Mononuclear cell (primary cell): ENCODE results near the gene MYO1F. TPM values are rescaled to one million over a fixed set of nuclear protein-coding genes. Genes with fewer than 3 reads are reported as not detected.
"Not testable (repeated sequence)": the region's sequence is repeated elsewhere in the genome, so short reads cannot be mapped to it uniquely, and the experiment has no call there.

Experiments
- H3K27me3 ChIP-seq: 2 replicates; pipeline ENCODE4 v1.6.0; 2011; ENCODE audit warnings: low read length, control low read depth; ENCODE audit not compliant: insufficient read depth
- H3K4me1 ChIP-seq: 2 replicates; pipeline ENCODE4 v1.5.1; 2011; ENCODE audit warnings: mild to moderate bottlenecking, low read length, control low read depth; ENCODE audit not compliant: insufficient read depth
- H3K4me3 ChIP-seq: 2 replicates; pipeline ENCODE4 v1.5.1; 2011; ENCODE audit warnings: mild to moderate bottlenecking, low read length, moderate library complexity
- H3K9me3 ChIP-seq: 2 replicates; pipeline ENCODE4 v1.5.1; 2011; ENCODE audit warnings: low read depth, mild to moderate bottlenecking, control low read depth, low read length
- total RNA-seq: library from RNA; depleted of rRNA; stranded (reverse); fragments of >200 nt; gene quantifications from one replicate; pipeline ENCODE4 v1.2.3, GENCODE V29; 2012

The MYO1F gene
- total RNA-seq, 1 donor = 145 TPM

- Histone ChIP-seq H3K4me1 (peaks cover 76% of the 10 kb centered on the region), H3K27me3 (no peaks in the 10 kb centered on the region), H3K9me3 (no peaks in the 10 kb centered on the region), H3K4me3 (no peak overlapping the region)
Observed at GRCh38 chr19:8561075-8561764, 16.0 kb downstream of the MYO1F start.

DNA sequence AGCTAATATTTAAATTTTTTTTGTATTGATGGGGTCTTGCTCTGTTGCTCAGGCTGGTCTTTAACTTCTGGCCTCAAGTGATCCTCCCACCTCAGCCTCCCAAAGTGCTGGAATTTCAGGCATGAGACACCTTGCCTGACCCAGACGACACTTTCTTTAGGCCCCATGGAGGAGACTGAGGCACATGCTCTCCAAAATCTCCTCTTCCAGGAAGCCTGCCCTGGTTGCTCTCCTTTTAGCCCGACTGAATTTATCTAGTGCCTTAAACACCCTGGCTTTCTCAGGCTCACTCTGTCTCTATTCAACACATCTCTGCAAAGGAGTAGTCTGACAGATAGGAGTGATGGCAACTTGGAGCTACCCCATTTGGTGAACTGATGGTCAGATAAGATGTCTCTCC, 18.9 kb downstream of the MYO1F start:
- H3K4me1 ChIP-seq = peaks cover 48% of the 10 kb centered on the region
- H3K27me3 ChIP-seq = no peaks in the 10 kb centered on the region
- no peak overlapping the region for H3K4me3 ChIP-seq
- H3K9me3 ChIP-seq = no peaks in the 10 kb centered on the region

- no peak overlapping the region for H3K4me3 ChIP-seq
- peaks cover 45% of the 10 kb centered on the region for H3K4me1 ChIP-seq
- no peaks in the 10 kb centered on the region for H3K27me3 ChIP-seq
- H3K9me3 ChIP-seq = no peaks in the 10 kb centered on the region
Observed at GRCh38 chr19:8557642-8558238, 19.5 kb downstream of the MYO1F start.

GRCh38 chr19:8553729-8554128, 23.5 kb downstream of the MYO1F start:
- peaks cover 18% of the 10 kb centered on the region for H3K4me1 ChIP-seq
- not testable (repeated sequence) for H3K4me3 ChIP-seq, H3K9me3 ChIP-seq, H3K27me3 ChIP-seq

GRCh38 chr19:8552810-8553209, 24.4 kb downstream of the MYO1F start:
- Histone ChIP-seq H3K9me3 (no peaks in the 10 kb centered on the region), H3K27me3 (no peaks in the 10 kb centered on the region), H3K4me1 (peaks cover 9% of the 10 kb centered on the region), H3K4me3 (no peak overlapping the region)

- H3K27me3 ChIP-seq = no peaks in the 10 kb centered on the region
- no peak overlapping the region for H3K4me3 ChIP-seq
- H3K9me3 ChIP-seq = no peaks in the 10 kb centered on the region
- no peaks in the 10 kb centered on the region for H3K4me1 ChIP-seq
Observed at GRCh38 chr19:8550070-8550469, 27.2 kb downstream of the MYO1F start.

GRCh38 chr19:8545743-8546142, 31.5 kb downstream of the MYO1F start:
- H3K27me3 ChIP-seq = no peaks in the 10 kb centered on the region
- no peaks in the 10 kb centered on the region for H3K9me3 ChIP-seq
- H3K4me1 ChIP-seq = peaks cover 11% of the 10 kb centered on the region
- no peak overlapping the region for H3K4me3 ChIP-seq

- Histone ChIP-seq H3K4me3 (no peak overlapping the region), H3K4me1 (peaks cover 14% of the 10 kb centered on the region), H3K9me3 (no peaks in the 10 kb centered on the region), H3K27me3 (no peaks in the 10 kb centered on the region)
Observed at GRCh38 chr19:8544168-8544567, 33.1 kb downstream of the MYO1F start.

DNA sequence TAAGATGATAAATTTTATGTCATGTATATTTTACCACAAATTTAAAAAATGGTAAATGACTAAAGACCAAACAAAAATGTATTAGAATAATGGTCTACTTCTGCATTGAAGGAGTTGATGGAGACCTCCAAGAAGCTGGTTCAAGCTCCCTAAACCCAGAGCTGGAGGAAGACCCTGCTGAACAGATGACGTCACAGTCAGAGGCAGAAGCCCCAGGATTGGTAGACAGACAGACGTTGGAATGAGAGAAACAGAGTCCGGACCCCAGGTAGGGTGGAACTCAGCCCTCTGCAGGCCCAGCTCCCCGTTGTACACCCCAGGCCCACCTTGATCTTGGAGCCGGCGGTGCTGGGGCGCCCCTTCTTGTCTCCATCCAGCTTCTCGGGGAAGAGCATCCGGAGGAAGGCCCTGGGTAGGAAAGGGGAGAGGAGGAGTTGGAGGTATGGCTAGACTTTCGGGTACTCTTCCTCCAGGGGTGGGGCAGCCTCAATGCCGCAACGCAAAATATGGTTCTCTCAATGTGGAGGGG, 37.6 kb downstream of the MYO1F start:
- Histone ChIP-seq H3K4me3 (no peak overlapping the region), H3K9me3 (no peaks in the 10 kb centered on the region), H3K4me1 (peaks cover 14% of the 10 kb centered on the region), H3K27me3 (no peaks in the 10 kb centered on the region)

DNA sequence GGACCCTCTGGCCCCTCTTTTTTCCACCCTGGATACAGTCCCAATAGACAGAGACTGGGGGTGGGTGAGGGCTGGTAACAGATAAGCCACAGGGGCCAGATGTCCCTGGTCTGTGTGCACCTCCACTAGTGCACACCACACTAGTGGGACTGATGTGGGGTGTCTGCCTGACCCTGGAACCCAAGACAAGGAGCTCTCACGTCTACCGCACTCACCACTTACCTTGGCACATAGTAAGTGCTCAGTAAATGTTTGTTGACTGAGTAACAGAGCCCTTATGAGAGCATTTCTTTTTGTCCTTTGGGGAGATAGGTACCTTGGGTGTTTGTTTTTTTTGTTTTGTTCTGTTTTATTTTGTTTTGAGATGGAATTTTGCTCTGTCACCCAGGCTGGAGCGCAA, 40.1 kb downstream of the MYO1F start:
- Histone ChIP-seq H3K4me3 (no peak overlapping the region), H3K9me3 (no peaks in the 10 kb centered on the region), H3K27me3 (no peaks in the 10 kb centered on the region), H3K4me1 (peaks cover 14% of the 10 kb centered on the region)

DNA sequence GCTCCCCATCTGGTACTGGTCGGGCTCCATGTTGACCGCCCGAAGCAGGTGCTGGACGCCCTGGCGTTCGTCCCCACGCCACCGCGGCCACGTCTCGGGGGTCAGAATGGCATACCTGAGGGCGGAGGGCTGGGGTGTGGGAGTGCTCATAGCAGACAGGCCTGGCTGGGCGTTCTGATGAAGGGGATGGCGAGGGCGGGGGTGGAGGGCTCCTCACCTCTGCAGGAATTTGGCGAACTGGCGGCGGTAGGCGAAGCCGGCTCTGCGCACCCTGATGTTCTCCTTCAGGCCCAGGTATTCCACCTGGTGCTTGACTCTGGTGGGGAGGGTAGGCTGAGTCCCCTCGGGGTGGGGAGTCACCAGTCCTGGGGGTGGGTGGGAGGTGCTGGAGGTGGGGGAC, 41.0 kb downstream of the MYO1F start:
- H3K9me3 ChIP-seq = no peaks in the 10 kb centered on the region
- H3K4me3 ChIP-seq = no peak overlapping the region
- no peaks in the 10 kb centered on the region for H3K27me3 ChIP-seq
- peaks cover 8% of the 10 kb centered on the region for H3K4me1 ChIP-seq

GRCh38 chr19:8532225-8532624, 45.0 kb downstream of the MYO1F start:
- Histone ChIP-seq H3K27me3 (no peaks in the 10 kb centered on the region), H3K4me3 (no peak overlapping the region), H3K4me1 (no peaks in the 10 kb centered on the region), H3K9me3 (no peaks in the 10 kb centered on the region)

GRCh38 chr19:8531470-8531869, 45.8 kb downstream of the MYO1F start:
- no peak overlapping the region for H3K4me3 ChIP-seq
- H3K9me3 ChIP-seq = no peaks in the 10 kb centered on the region
- no peaks in the 10 kb centered on the region for H3K4me1 ChIP-seq
- H3K27me3 ChIP-seq = no peaks in the 10 kb centered on the region

DNA sequence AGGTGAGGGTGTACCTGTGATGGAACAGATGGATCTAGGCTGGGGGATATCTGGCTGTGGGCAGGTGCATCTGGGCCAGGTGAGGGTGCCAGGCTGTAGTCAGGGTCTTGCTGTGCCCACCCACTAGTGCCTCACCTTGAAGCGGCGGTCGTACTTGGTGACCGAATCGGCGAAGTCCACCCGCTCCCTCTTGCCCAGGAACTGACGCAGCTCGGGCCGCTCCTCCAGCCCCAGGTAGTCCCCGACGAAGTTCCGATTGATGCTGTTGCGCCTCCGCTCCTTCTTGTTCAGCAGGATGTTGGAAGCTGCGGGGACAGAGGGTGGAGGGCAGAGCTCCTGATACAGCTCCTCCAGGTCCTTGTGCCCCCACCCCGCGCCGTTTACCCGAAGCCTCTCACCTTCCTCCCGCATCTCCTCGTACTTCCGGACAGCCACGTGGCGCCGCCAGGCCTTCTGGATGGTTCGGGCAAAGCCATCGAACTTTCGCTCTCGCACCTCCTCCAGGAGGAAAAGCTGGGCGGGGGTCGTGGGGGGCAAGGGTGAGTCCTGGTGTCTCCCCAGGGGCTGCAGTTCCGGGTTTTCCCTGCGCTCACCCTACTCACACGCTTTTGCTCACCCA, 47.1 kb downstream of the MYO1F start:
- Histone ChIP-seq H3K4me1 (no peaks in the 10 kb centered on the region), H3K4me3 (no peak overlapping the region), H3K9me3 (no peaks in the 10 kb centered on the region)

DNA sequence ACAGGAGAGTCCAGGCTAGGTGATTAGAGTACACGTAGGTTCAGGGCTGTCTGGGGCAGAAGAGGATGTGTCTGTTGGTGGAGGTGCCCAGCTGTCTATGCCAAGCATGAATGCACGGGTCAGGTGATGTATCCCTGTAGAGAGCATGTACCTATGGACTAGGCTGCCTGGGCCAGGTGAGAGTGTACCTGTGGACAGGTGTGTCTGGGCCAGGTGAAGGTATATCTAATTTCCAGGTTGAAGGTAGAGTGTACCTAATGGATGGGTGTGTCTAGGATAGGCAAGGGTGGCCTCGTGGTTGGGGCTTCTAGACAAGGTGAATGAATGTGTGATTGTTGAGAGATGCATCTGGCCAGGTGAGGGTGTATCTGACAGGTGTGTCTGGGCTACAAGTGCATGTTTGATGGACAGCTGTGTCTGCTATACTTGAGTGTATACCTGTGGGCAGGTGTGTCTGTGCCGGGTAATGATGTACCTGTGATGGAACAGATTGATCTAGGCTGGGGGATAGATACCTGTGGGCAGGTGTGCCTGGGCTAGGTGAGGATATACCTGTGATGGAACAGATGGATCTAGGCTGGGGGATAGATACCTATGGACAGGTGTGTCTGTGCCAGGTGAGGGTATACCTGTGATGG, 47.8 kb downstream of the MYO1F start:
- no peaks in the 10 kb centered on the region for H3K9me3 ChIP-seq
- no peaks in the 10 kb centered on the region for H3K4me1 ChIP-seq
- H3K4me3 ChIP-seq = no peak overlapping the region
- H3K27me3 ChIP-seq = no peaks in the 10 kb centered on the region

More for the DNA sequence above, 47.1 kb downstream of the MYO1F start:
- no peaks in the 10 kb centered on the region for H3K27me3 ChIP-seq
